ENCODE results near the gene KLHDC1. TPM values are rescaled to one million over a fixed set of nuclear protein-coding genes. Genes with fewer than 3 reads are reported as not detected.

KLHDC1 gene
- polyA plus RNA-seq, 1 of the 3 experiments (the other 2 are of a cell fraction): 0.31 TPM

GRCh38 chr14:49767571-49768300, 74.8 kb downstream of the KLHDC1 start, which contains the start of gene KLHDC2 (continued):
- TF ChIP-seq REST (IDR thresholded peaks at IDR 0.05; ENCODE audit: low read depth, low read length) (peak; percentile 12; the same call in 1 of the 2 replicates), PBX3 (IDR thresholded peaks at IDR 0.05) (0 out of 2 replicates have a peak, but pooled peaks have one; percentile 7)

GRCh38 chr14:49768301-49769121, 75.6 kb downstream of the KLHDC1 start:
- peak overlapping the region; percentile 100 for H3K9ac ChIP-seq
- POLR2A ChIA-PET: interaction anchor here (0.7 to 2.1 kb wide), 12 partner anchors 8 to 1474 kb away, joined by 3 to 27 read pairs (median 5); partner anchors contain the start of genes DNAAF2, KLHDC1, MGAT2 and NEMF

More at GRCh38 chr14:49768301-49769121, 75.6 kb downstream of the KLHDC1 start:
- Histone ChIP-seq H3K27me3 (ENCODE audit: insufficient read depth) (no peaks in the 10 kb centered on the region), H3K9me2 (no peaks in the 10 kb centered on the region; the same call in 1 of the 2 replicates), H3K4me3 (ENCODE audit: low read depth in 2 of 2, low read length in 1 of 2) (peak overlapping the region; percentile 85 to 97), H3K79me2 (ENCODE audit: insufficient read depth) (peaks cover 46% of the 10 kb centered on the region), H4K20me1 (ENCODE audit: insufficient read depth) (no peaks in the 10 kb centered on the region; the same call in 1 of the 2 replicates), H3K36me3 (replicated peaks in 1 of 2; ENCODE audit: control insufficient read depth in 1 of 2, insufficient read depth in 2 of 2, low read length in 1 of 2) (peaks cover 5 to 15% of the 10 kb centered on the region in 2 experiments), H3K9me3 (no peaks in the 10 kb centered on the region), H2AFZ (ENCODE audit: low read depth) (peak overlapping the region; percentile 72; the same call in 1 of the 2 replicates), H3K27ac (ENCODE audit: low read depth in 2 of 2, low read length in 1 of 2) (peak overlapping the region; percentile 93 to 96), H3K4me1 (ENCODE audit: control insufficient read depth in 1 of 2, insufficient read depth in 2 of 2, low read depth in 1 of 2, low read length in 1 of 2) (peaks cover 13 to 16% of the 10 kb centered on the region in 2 experiments; a peak in 3 of 4 replicates), H3K4me2 (peak overlapping the region; percentile 96), H3F3A (replicated peaks; ENCODE audit: insufficient read depth) (peaks cover 18% of the 10 kb centered on the region)
- TF ChIP-seq MAX (IDR thresholded peaks at IDR 0.05; ENCODE audit: low read depth) (no peak), SIN3A (IDR thresholded peaks at IDR 0.05; ENCODE audit: borderline replicate concordance, low read depth, low read length) (0 out of 2 replicates have a peak, but pooled peaks have one; percentile 24), GATA2 (CRISPR knock-in tag; IDR thresholded peaks at IDR 0.05) (no peak), YY1 (IDR thresholded peaks at IDR 0.05; ENCODE audit: low read depth) (peak; percentile 42; the same call in 1 of the 2 replicates)
- under 1% methylated on average over 49 of the region's 67 CpGs for WGBS (ENCODE audit: low lambda C conversion rate)
- CTCF ChIA-PET: interaction anchor here (0.7 to 2.6 kb wide), 17 partner anchors 8 to 306 kb away, joined by 3 to 17 read pairs (median 4); partner anchors contain the start of genes DNAAF2, KLHDC1, NEMF and POLE2
- peak; percentile 67 for DNase-seq

Data from SK-N-SH (cell line).